GM21360 (cell line): Measurements from ENCODE around the gene WDR45B.
"Not testable (repeated sequence)": the region's sequence is repeated elsewhere in the genome, so short reads cannot be mapped to it uniquely, and the experiment has no call there.

ENCODE experiments used
- ATAC-seq: cut with Tn5 transposase; IDR thresholded peaks from one replicate; pipeline ENCODE4 v1.9.1; 2021; ENCODE audit warnings: mild to moderate bottlenecking, moderate library complexity; ENCODE audit not compliant: unreplicated experiment

Gene WDR45B

DNA sequence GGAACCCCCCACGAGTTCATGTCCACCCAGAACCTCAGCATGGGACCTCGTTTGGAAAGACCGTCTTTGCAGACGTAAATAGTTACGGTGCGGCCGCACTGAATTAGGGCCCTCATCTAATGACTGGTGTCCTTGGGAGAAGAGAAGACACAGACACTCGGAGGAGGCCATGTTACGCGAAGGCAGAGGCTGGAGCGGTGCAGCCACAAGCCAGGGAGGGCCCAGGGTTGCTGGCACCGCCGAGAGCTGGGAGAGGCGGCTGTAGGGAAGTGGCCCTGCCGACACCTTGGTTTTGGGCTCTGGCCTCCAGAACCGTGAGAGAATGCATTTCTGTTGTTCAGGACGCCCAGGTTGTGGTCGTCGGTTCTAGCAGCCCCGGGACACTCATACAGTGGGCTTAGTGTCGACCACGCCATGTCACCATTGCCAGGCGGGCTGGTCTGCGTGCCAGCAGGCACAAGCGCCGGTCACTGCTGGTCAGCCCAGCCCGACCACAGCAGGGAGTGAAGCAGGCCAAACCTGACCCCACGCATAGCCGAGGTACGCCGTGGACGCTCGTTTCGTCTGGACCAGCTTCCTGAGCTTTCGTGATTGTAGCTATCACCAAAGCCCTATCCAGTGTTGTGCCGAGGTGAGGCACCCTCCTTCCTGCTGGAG is 10.7 kb upstream of the WDR45B start:
- ATAC-seq = no peak

DNA sequence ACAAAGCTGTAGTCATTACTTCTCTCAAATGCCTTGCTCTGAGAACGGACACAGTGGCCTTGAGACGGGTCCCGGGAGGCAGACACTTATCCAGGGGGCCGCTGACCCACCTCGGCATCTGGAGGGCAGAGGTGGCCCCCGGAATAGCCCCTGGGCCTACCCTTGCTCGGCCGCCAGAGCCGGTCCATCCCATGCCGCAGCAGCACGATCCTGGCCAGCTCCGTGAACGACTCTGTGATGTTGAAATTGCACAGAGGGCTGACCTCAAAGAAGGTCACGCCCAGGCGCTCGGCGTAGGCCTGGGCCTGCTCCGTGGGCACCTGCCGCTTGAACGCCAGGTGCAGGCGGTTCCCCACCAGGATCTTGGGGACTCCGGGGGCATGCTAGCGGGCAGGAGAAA is 10.1 kb upstream of the WDR45B start:
- ATAC-seq = no peak

DNA sequence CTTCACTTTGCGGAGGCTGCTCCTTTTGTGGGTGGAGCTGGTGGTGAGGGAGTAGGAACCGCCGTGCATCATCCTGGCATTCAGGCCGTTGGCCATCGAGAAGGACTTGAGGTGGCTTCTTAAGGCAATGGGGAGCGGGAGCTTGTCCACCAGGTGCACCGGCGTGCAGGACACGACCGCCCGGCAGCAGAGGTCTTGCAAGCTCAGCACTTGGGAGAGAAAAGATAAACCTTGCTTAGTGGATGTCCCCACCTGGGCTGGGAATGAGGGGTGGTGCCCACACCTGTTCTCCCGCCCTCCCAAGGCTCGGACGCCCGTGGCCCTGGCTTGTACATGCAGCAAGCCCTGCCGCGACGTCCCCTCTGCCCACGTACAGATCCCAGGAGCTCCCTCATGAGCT is 9.7 kb upstream of the WDR45B start:
- ATAC-seq = no peak

DNA sequence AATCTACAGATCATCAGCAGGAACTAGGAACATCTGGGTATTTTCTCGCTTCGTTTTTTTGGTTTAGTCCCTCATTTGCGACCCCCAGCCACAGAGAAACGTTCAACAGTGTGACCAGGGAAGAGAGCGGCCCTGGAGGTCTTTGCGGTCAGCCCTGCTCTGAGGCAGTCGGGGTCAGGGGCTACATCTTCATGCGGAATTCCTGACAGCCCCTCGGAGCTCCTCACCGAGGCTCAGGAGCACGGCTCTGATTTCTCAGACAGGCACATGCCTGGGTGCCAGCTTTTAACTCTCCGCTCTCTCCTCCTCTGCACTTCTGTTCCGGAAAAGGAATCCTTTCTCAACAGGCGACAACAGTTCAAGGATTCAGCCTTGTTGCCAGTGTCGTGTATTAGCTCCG is 8.0 kb upstream of the WDR45B start:
- no peak for ATAC-seq

DNA sequence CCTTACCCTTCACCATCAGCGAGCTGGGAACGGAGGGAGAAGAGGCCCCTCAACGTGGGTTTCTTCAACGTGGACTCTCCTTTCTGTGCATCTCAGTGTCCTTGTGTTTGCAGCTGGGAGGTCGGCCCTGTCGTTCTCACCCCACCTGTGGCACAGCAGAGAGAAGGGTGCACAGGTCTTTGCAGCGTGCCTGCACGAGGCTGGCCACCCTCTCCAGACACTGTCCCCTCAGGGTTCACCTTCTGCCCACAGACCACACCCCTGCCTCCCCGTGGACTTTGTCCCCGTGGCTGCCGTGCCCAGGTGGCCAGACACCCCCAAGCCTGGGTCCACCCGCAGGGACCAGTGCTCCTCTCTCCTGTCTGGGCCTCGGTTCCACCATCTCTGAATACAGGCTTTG is 7.3 kb upstream of the WDR45B start:
- no peak for ATAC-seq

DNA sequence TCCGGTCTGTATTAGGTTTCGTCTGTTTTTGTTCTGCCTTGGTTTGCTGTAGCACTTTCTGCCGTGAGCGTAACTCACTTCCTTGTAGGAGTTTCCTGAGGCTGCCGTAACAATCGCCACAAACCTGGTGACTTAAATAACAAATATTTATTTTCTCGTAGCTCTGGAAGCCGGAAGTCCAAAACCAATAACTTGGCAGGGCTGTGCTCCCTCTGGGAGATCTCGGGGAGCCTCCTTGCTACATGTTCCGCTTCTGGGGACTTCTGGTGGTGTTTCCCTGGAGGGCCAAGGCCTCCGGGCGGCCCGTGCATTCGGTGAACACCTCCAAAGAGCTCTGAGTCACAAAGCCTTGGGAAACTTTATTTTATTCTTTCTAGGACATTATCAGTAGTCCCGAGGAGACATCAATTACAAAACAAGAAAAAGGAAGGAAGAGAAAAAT is 6.8 kb upstream of the WDR45B start:
- no peak for ATAC-seq

DNA sequence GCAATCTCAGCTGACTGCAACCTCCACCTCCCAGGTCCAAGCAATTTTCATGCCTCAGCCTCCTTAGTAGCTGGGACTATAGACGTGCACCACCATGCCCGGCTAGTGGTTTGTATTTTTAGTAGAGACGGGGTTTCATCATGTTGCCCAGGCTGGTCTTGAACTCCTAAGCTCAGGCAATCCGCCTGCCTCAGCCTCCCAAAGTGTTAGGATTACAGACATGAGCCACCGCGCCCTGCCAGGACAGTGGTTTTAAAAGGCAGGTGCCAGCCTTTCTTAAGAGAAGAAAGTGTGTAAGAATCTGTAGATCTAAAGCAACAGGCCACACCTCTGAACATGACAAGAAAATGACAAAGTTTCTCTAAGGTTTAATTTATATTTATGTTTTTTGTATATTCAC is 6.4 kb upstream of the WDR45B start:
- ATAC-seq = not testable (repeated sequence)

DNA sequence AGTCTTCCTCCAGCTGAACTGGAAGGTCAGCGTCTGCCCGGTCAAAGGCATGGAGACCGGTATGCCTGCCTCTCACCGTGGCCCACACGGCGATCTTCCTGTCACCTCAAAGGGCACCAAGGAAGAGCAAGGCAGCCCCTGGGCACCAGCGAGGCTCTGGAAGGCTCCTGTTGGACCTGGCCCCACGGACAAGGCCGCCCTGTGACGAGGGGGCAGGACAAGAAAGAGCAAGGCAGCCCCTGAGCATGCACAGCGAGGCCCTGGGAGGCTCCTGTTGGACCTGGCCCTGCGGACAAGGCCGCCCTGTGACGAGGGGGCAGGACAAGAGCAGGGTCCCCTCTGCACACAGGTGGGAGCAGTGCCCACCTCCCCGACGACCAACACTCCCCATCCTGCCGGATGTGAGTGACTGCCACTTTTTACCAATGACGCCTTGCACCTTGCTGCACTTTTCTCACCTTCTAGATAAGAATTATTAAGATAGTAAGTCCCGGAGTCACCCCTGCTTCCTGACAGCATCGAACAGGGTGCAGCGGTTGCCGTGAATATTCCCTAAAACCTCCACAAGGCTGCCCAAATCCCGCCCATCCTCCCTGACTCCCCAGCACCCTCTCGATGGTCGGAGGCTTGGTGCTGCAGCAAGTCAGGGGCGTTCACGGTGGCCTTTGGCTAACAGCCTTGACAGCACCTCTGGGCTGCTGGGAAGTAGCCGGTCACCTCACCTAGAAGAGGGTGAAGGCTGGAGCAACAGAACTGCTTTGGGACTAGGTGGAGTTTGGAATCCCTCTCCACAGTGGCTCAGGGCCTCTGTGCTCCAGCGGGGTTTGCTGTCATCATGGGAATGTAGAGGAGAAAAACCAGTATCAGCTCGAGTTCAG is 5.6 kb upstream of the WDR45B start:
- ATAC-seq = no peak

DNA sequence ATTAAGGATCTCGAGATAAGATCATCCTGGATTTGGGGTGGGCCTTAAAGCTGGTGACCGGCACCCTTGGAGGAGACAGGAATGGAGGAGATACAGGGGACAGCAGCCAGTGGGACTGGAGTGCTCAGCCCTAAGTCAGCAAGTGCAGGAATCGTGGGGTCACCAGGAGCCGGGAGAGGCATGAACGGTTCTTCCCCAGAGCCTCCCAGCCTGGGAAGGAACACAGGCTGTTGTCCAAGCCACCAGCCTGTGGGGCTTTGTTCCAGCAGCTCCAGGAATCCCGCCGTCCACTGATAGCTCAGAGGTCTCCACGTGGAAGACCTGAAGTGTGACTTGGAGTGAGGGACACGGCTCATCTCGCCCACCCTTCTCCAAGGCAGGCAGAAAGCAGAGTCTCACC is 2.5 kb upstream of the WDR45B start:
- ATAC-seq = no peak

DNA sequence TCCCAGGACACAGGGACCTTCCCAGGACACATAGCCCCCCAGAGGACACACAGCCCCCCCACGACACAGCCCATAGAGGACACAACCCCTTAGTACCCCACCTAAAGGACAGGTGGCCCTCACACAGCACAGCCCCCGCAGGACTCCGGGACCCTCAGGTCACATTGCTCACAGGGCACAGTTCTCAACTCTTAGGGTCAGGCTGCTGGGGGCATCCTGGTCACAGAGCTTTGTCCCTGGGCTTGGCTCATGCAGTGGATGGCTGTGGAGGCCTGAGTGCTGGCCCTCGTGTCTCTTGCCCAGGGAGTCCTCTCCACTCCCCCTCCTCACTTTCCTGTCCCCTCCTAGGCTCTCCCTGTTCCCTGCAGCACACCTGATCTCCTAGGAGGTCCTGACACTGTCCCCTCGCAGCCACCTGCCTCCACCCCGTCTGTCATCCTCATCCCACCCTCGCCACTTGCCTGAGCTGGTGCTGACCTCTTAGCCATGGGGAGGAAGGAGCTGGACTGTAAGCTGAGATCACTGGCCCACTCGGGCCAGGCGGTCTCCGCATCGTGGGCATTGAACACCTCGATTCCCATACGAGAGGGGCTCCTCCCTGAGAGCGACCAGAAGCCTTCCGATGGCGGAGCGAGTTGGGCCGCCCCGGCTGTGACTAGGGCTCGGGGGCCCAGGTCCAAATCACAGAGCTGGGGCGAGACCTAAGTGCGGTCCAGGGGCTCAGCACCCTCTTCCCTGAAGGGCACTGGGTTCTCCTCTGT is 1.4 kb upstream of the WDR45B start:
- no peak for ATAC-seq

DNA sequence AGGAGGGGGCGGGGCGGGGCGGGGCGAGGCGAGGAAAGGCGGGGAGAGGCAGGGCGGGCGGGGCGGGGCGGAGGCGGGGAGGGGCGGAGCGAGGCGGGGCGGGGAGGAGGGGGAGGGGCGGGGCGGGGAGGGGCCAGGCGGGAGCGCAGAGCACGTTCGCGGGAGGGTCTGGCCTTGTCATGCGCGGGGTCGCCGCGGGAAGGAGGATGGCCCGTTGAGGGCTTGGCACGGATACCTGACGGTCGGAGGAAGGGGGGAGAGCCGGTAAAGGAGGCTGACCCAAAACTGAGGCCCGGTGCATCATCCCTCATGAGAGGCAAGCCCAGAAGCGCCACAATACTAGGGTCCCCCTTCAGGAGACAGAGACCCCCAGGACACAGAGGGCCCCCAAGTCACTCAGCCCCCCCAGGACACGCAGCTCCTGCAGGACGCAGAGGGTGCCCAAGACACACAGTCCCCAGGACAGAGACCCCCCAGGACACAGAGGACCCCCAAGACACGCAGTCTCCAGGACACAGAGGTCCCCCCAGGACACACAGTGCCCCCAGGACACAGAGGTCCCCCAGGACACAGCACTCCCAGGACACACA is 593 bp upstream of the WDR45B start:
- no peak for ATAC-seq

DNA sequence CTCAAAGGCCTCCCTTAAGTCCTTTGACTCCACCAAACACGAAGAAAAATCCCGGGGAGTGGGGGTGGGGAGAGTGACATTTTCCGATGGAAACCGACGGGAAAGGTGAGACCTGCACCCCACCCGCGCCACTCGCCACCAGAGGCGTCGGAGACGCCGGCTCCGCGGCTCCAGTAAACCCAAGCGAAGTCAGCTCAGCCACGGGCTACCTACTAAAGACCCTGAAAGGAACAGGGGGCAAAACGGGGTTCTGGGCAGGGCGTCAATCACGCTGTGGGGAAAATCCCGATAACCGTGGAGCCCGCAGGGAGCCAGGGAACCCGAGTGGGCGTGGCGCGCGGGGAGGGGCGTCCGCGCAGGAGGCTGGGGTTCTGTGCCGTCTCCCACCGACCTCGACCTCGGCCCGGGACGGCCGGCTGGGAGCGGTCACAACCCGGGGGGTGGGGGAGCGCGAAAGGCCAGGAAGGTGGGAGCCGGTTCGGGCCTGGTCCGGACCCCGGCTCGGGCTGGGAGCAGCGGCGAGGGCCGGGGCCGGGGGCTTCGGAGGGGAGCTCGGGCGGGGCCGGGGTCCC is 565 bp downstream of the WDR45B start:
- ATAC-seq = peak; percentile 30

DNA sequence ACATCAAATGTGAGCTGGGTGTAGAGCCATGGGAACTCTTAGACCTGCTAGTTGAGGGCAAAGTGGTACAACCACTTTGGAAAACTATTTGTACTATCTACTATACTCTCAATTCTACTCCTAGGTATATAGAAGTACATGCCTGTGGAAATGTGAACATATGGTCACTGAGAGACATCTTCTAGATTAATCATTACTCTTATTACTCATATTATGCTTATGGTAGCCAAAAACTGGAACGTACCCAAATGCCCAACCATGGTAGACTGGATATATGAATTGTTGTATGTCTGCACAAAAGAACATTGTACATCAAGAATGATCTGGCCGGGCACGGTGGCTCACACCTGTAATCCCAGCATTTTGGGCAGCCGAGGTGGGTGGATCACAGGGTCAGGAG is 2.7 kb downstream of the WDR45B start:
- no peak for ATAC-seq

DNA sequence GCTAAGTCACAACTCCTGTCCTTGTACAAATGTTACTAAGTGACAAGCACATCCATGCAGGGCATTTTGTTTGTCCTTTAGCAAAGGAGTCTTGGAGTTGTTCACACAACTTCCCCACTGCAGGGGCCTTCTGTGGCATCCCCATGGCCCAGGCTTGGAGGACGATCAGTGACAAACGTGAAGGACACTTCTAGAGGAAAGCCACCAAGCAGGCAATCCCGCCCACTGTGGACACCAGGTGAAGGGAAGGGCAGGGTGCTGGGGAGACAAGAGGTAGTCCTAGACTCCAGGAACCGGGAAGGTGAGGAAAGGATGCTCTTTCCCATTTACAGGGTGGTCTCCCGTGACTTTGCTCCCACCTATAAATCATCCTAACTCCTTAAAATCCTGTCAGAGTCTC is 4.1 kb downstream of the WDR45B start:
- ATAC-seq = no peak

DNA sequence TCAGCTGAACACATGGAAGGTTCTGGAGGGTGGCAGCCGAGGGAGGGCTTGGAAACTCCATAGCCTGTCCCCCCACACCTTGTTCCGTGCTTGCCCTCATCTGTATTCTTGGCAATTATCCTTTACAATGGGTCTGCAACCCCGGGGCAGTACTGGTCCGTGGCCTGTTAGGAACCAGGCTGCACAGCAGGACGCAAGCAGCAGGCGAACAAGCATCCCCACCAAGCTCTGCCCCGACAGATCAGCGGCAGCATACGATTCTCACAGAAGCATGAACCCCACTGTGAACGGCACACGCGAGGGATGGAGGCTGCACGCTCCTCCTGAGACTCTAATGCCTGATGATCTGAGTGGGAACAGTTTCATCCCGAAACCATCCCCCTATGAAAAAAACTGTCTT is 6.2 kb downstream of the WDR45B start:
- ATAC-seq = no peak

DNA sequence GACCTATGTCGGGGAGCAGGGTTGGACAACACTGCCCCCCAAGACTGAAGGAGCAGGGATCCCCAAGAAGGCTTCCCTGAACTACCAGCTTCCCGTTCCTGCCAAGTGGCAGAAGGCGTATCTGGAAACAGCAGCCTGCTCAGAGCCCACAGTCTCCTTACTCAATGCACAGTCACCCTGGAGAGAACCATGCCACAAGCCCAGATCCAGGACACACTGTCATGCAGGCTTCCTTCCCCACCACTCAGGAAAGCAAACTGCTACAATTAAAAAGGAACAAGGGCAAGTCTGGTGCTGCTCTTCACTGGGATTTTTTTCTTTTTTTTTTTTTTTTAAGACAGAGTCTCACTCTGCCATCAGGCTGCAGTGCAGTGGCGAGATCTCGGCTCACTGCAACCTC is 8.2 kb downstream of the WDR45B start:
- ATAC-seq = no peak

DNA sequence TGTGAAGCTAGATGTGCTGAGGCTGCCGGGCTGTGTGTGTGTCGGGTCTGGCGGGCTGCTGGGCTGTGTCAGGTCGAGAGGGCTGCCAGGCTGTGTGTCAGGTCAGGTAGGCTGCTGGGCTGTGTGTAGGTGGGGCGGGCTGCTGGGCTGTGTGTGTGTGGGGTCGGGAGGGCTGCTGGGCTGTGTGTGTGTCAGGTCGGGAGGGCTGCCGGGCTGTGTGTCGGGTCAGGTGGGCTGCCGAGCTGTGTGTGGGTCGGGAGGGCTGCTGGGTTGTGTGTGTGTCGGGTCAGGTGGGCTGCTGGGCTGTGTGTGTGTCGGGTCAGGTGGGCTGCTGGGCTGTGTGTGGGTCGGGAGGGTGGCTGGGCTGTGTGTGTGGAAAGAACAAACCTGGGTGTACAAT is 8.6 kb downstream of the WDR45B start:
- ATAC-seq = no peak

DNA sequence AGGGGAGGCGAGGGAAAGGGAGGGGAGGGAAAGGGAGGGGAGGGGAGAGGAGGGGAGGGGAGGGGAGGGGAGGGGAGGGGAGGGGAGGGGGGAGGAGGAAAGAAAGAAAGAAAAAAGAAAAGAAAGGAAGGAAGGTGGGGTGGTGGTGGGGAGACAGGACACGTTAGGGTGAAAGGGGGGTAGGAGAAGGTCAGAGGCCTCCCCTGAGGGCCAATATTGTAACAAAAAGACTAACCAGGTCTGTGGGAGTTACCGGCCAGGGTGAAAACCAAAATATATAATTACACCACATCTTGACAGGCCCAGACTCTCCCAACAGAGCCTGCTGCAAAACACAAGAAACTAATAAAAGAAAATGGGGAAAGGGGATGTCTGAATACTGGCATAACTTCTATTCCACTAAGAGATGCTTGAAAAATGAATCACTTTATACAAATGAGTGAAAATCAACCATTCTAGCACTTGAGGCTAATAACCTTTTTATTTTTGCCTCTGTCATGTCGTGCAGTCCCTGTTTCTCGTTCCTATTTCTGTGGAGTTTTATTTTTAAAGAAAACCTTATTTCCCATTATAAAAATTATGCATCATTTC is 10.0 kb downstream of the WDR45B start:
- no peak for ATAC-seq

DNA sequence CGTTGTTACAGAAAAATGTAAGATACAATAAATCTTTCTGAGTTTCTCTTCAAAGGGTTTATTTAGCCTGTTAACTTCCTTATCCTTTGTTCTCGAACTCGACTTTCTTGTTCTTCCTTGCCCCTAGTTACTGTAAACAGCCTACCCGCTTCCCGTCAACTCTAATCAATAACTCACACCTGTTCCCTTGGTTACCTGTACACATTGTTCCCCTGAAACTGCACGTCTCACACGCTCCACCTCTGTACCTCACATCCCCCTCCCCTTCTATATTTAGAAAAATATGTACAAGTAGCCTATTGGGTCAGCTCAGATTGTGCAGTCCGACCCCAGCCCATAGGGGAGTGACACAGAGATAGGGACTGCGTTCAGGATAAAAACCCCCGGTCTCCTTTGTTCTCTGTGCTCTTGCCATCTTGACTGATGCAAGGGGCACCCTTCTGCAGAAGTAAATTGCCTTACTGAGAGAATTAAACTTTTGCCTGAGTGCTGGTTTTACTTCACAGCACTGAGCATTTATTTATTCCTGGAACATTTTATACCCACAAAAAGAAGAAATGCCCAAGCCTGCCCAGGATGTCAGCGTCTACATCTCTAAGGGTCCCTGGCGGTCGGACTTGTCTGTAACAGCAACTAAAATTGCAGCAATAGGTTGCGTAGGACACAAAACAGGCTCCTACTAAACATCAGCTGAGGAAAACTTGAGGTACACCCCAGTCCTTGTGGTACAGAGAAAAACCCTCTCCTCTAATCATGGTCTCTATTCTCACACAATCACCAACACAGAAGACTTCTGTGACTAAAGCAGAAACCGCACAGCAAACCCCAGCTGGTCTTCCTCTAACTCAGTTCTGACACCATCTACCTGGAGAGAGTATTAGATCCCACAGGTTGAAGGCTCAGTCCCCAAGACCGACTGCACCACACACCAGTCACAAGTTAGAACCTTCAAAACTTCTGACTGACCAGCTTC is 11.3 kb downstream of the WDR45B start:
- ATAC-seq = no peak
